Activated T-cell treated with anti-CD3 and anti-CD28 coated beads for 1 hour (primary cell): ENCODE measurements around the gene CPLANE1.
"Not testable (repeated sequence)": the region's sequence is repeated elsewhere in the genome, so short reads cannot be mapped to it uniquely, and the experiment has no call there.

Experiments
- DNase-seq: peaks from one replicate; pipeline ENCODE4 v3.0.0-alpha.2; 2020; ENCODE audit warnings: low read depth

The CPLANE1 gene

DNA sequence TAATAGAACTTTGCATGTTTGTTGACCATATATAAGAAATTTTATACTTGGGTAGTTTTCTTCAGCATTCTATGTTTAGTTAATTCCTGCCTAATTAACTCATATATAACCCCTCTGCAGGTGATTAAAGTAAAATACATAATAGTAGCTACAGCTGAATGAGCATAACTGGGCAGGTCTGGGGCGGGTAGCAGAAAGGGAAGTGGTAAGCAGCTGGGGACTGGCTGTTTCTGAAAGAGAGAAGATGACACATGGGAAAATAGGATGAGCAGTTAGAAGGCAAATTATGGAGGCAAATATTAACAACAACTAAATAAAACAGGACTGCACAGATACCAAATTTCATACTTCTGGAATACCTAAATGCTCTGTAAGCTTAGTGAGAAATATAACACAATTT, 128.1 kb downstream of the CPLANE1 start:
- DNase-seq: no peak

DNA sequence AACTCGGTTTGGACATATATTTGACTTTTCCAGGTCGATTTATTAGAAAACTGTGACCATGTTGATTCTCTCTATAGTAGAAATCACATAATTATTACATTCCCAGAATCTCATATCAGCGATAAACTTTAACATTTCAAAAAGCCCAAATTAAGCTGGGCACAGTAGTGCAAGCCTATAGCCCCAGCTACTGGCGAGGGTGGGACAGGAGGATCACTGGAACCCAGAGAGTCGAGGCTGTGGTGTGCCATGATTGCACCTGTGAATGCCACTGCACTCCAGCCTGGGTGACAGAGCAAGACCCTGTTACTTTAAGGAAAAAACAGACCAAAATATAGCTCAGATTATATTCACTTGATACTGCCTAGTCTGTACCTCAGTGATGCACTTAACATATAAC, 128.9 kb downstream of the CPLANE1 start:
- no peak for DNase-seq

DNA sequence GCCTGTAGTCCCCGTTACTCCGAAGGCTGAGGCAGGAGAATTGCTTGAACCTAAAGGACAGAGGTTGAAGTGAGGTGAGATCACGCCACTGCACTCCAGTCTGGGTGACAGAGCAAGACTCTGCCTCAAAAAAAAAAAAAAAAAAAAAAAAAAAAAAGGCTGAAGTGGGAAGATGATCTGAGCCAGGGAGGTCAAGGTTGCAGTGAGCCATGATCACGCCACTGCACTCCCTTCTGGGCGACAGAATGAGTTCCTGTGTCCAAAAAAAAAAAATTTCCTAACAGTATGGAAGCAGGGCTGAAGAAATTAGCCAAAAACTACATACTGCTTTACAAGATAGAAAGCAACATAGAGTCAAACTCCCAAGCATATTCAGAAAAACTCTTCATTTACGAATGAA, 132.8 kb downstream of the CPLANE1 start:
- DNase-seq: no peak

GRCh38 chr5:37112383-37112991, 136.7 kb downstream of the CPLANE1 start:
- DNase-seq: no peak

GRCh38 chr5:37111426-37112382, 137.5 kb downstream of the CPLANE1 start:
- DNase-seq: no peak

DNA sequence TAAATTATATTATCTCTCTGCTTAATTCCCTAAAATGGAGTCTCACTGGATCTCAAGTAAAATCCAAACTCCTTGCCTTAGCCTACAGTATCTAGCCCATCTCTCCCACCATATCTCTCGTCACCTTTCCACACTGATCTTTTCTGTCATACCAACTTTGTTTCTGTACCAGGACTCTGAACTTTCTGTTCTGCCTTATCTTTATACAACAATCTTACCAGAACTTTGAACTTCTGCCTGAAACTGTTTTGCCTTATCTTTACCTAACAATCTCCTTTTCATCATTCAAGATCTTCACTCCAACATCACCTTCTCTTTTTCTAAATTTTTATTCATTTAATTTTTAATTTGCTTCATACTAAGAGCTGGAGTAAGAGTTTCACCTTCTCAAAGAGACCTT, 139.0 kb downstream of the CPLANE1 start:
- no peak for DNase-seq

DNA sequence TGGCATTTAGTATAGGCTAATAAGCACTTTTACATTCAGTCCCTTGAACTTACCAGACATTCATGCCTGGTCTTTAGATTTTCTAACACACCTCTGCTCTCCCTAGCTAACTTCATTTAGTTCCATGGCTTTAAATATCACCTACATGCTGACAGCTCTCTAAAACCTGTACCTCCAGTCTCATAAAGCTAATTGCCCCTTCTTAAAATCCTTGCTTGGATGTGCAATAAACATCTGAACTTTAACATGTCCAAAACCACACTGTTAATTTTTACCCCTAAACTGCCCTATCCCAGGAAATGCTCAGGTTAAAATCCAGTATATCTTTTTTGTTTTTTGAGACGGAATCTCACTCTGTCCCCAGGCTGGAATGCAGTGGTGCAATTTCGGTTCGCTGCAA, 139.8 kb downstream of the CPLANE1 start:
- DNase-seq: no peak

DNA sequence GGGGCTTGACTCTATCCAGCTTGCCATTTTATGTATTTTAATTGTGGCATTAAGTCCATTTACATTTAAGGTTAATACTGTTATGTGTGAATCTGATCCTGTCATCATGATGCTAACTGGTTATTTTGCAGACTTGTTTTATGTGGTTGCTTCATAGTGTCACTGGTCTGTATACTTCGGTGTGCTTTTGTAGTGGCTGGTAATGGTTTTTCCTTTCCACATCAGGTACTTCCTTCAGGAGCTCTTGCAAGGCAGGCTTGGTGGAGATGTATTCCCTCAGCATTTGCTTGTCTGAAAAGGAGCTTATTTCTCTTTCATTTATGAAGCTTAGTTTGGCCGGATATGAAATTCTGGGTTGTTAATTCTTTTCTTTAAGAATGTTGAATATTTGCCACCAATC, 145.9 kb downstream of the CPLANE1 start:
- no peak for DNase-seq

- DNase-seq: not testable (repeated sequence)
Measured at GRCh38 chr5:37099267-37099666, 149.9 kb downstream of the CPLANE1 start.

DNA sequence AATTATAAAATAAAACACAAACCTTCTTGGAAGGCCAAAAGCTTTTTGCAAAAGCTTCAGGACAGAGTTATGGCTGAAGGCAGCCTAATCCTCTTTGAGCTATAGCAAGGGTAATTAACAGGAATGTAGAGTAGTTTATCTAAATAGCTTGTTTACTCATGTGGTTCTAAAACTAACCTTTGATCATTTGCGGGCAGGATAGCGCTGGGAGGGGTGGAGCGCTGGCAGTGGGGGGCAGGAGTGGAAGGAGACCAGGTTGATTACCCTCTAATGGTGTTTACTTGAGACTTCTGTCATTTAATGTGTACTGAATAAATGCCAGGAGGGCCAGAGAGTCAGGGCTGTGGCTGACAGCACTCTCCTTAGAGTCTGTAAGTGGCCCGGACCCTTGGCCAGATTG, 155.4 kb downstream of the CPLANE1 start:
- DNase-seq: not testable (repeated sequence)

DNA sequence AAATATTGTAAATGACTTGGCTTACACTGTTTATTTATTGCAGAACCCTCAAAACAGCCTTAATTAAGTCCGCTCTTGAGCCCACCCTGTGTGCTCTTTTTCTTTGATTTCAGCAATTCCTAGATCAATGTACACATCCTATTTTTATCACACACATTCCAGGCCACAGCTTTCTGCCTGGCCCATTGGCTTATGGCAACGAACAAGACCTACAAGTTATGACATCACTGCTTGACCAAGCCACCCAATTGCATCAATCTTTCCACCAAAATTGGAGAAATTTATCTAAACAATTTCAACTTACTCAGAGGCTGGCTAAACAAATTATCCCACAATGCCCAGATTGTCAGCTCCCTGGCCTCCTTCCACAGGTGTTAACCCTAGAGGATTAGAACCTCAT, 158.4 kb downstream of the CPLANE1 start:
- DNase-seq: no peak

DNA sequence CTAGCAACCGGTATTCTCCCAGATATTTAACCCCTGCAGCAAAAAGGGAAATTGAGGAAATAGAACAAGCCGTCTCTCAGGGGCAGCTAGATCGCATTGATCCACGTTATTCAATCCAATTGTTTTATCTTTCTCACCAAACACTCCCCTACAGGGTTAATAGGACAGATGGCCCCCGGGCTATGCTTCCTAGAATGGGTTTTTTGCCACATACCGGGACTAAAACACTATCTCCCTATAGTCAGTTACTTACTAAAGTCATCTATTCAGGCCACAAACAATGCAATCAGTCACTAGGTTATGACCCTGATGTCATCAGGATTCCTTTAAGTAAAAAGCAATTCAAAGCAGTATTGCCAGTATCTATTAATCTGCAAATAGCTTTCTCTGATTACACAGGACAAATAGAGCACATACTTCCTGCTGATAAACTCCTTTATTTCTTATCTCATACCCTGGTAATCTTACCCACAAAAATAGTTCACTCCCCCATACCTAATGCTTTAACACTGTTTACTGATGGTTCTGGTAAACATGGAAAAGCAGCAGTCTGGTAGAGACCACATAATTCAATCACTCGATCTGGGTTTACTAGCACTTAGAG, 159.0 kb downstream of the CPLANE1 start:
- DNase-seq: no peak

DNA sequence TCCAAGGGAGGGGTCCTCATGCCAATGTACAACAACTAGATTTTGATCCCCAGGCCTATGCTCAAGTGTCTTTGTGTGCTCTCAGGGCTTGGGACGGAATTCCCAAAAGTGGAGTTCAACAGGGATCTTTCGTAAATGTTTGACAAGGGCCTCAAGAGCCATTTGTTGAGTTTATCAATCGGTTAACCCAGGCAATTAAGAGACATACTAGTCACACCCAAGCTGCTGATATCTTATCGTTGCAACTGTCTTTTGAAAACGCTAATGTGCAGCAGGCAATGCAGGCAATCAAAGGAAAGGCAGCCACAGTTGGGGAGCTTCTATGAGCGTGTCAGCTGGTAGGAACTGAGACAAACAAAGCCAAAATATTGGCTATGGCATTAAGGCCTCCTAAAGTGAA, 161.2 kb downstream of the CPLANE1 start:
- DNase-seq: no peak

DNA sequence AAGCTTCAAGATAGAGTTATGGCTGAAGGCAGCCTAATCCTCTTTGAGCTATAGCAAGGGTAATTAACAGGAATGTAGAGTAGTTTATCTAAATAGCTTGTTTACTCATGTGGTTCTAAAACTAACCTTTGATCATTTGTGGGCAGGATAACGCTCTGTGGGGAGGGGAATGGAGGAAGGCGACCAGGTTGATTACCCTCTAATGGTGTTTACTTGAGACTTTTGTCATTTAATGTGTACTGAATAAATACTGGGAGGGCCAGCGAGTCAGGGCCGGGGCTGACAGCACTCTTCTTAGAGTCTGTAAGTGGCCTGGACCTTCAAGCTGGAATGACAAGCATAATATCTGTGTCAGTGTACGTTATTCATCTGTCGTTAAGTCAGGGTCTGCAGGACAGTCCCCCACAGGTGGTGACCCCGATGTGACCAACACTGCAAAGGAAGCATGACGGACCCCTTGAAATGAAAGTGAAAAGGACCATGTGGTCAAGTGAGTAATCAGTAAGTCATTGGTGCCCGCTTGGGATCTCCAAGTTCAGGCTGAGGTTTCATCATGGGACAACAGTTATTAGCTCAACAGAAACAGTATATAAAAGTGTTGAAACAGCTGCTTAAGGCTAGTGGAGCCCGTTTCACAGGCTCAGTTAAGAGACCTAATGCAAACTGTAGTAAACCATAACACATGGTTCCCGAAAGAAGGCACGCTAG, 162.6 kb downstream of the CPLANE1 start:
- no peak for DNase-seq

DNA sequence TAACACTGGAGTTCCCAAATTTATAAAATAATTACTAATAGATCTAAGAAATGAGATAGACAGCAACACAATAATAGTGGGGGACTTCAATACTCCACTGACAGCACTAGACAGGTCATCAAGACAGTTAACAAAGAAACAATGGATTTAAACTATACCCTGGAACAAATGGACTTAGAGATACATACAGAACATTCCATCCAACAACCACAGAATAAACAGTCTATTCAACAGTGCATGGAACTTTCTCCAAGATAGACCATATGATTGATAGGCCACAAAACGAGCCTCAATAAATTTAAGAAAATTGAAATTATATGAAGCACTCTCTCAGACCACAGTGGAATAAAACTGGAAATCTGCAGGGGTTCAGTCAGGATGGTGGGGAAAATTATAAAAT, 163.2 kb downstream of the CPLANE1 start:
- DNase-seq: not testable (repeated sequence)

- DNase-seq: not testable (repeated sequence)
Measured at GRCh38 chr5:37082977-37083376, 166.2 kb downstream of the CPLANE1 start.

DNA sequence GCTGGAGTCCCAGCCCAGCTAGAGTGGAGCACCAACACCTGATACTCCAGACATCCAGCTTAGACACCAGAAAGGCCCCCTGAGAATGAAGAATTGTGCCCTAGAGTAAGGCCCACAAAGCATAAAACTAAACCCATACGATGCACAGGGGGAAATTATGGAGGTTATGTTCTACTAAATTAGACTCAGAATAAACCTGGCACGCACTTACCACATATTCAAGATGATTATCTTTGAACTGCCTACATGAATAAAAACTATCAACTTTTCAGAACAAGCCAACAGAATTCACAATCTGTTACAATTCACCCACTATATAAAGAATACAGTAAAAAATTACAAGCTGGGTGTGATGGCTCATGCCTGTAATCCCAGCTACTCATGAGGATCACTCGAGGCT, 168.5 kb downstream of the CPLANE1 start:
- no peak for DNase-seq

DNA sequence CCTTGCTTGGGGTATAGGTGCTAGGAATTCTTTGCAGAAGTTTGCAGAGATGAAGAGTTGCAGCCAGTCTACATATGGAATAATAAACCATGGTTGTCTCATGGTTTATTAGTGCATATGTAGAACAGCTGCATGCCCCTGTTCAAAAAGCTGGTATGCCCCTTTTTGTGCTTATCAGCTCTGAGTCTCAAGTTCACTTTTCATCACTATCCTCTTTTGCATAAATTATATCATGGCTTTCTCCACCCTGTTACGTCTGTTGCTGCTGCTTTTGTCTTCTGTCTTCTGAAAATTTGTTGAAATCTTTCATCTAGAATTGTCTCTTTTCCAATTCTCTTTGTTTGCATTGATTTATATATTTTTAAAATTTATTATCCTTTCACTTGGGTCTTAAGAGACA, 172.0 kb downstream of the CPLANE1 start:
- no peak for DNase-seq

DNA sequence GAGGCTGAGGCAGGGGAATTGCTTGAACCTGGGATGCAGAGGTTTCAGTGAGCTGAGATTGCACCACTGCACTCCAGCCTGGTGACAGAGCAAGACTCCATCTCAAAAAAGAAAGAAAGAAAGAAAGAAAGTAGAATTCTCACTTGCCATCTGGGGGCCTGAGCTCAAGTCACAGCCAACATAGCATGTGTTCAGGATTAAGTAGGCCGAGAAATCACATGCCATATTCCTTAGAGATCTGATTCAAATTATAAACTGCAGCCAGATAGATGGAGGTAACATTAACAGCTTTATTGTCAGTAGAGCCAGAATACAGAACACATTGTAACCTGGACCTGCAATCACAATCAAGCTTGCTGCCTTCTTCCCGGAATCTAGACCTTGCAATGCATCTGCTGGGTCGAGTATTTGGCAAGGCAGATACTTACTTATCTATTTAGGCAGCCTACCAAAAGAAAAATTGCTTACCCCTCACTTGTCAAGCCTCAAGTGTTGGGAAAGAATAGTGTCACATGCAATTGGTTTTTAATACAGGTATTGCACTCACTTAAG, 173.7 kb downstream of the CPLANE1 start:
- DNase-seq: no peak

GRCh38 chr5:37071901-37072581, 177.1 kb downstream of the CPLANE1 start:
- no peak for DNase-seq

DNA sequence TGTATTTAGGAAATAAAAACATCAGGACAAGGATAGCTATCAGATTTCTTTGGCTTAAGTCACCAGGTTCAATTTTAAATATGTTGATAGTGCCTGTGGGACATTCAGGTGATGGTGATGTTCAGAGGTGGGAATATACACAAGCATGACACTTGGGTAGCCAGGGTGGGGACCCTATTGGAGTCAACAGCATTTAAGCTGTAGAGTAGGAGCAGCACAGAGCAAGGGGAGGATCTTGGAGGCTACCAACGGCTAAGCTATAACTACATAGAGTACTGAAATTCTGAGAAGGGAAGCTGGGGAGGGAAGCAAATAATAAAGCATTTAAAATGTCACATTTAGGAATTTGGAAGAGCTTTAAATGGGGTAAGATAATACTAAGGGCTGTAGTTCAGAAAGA, 177.7 kb downstream of the CPLANE1 start:
- no peak for DNase-seq

- DNase-seq: no peak
Measured at GRCh38 chr5:37064442-37064841, 184.7 kb downstream of the CPLANE1 start.
